H1 (cell line): ENCODE results near the gene FOSL1.
A peak's percentile ranks its signal among the peaks of the same experiment; 100 is the strongest.

Experiments used
- CREB1 ChIP-seq: IDR thresholded peaks from 2 replicates; pipeline ENCODE4 v1.6.1; 2012; ENCODE audit warnings: inconsistent platforms
- CTCF ChIP-seq, 3 experiments: IDR thresholded peaks; 1 replicate in 2 of 3; 2 replicates in 1 of 3; pipeline versions ENCODE4 v1.5.1 to v1.6.1; 2011; ENCODE audit warnings: low read length in 3 of 3, mild to moderate bottlenecking in 3 of 3, inconsistent platforms in 2 of 3, low read depth in 1 of 3, moderate library complexity in 1 of 3; ENCODE audit not compliant: insufficient read depth in 1 of 3; ENCODE audit errors: control extremely low read depth in 1 of 3
- EP300 ChIP-seq, 2 experiments: IDR thresholded peaks; 1 replicate in 1 of 2; 2 replicates in 1 of 2; pipeline ENCODE4 v1.6.1; 2011 to 2012; ENCODE audit warnings: low read depth in 2 of 2, low read length in 2 of 2, mild to moderate bottlenecking in 2 of 2, borderline replicate concordance in 1 of 2, inconsistent platforms in 1 of 2, moderate library complexity in 1 of 2
- GTF2F1 ChIP-seq: IDR thresholded peaks from 2 replicates; pipeline ENCODE4 v1.6.1; 2012; ENCODE audit warnings: low read depth, low read length, improper control_type of control experiment, borderline replicate concordance
- JUN ChIP-seq: IDR thresholded peaks from 2 replicates; pipeline ENCODE4 v1.6.1; 2011; ENCODE audit warnings: low read depth, mild to moderate bottlenecking, improper control_type of control experiment, low read length
- PHF8 ChIP-seq: fragments of 200-600 bp; sonication (generic); conservative IDR thresholded peaks from 2 replicates; pipeline ENCODE4 v1.7.1; 2012; ENCODE audit warnings: low read depth, mild to moderate bottlenecking, inconsistent platforms, low read length, moderate library complexity
- POLR2A ChIP-seq, 2 experiments: IDR thresholded peaks; 1 replicate in 1 of 2; 2 replicates in 1 of 2; pipeline ENCODE4 v1.6.1; 2011; ENCODE audit warnings: low read depth in 2 of 2, low read length in 2 of 2, mild to moderate bottlenecking in 2 of 2; ENCODE audit errors: control extremely low read depth in 1 of 2
- YY1 ChIP-seq: IDR thresholded peaks from 2 replicates; pipeline ENCODE4 v1.6.1; 2011; ENCODE audit warnings: low read depth, mild to moderate bottlenecking, low read length

DNA sequence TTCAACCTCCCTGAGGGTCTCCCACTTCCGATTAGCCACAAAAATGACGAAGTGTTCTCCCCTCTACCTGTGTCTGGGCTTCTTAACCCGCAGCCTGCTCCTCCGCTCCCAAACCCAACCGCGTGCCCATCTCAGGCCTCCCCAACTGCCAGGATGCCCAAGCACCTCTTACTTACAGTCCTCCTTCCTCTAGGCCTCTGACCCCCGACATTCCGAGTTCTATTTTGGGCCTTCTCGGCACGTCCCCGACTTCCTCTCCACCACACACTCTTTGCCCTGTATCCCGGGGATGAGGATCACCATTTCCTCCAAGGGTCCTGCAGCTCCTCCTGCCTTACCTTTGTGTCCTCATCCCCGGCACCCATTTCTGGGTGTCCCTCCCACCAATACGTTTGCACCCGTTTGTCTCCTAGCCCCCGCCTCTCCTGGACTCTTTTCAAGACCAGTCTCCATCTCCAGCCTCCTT, 40.3 kb downstream of the FOSL1 start:
- TF ChIP-seq CTCF (IDR thresholded peaks at IDR 0.05; ENCODE audit: control extremely low read depth in 1 of 3, insufficient read depth in 1 of 3, low read depth in 1 of 3, low read length in 3 of 3) (no peak), POLR2A (IDR thresholded peaks at IDR 0.05; ENCODE audit: control extremely low read depth in 1 of 2, low read depth in 2 of 2, low read length in 2 of 2) (0 out of 3 replicates have a peak, but pooled peaks of 1 of the 2 experiments have one; percentile 66), EP300 (IDR thresholded peaks at IDR 0.05; ENCODE audit: borderline replicate concordance in 1 of 2, low read depth in 2 of 2, low read length in 2 of 2) (no peak), YY1 (no peak), JUN (no peak), PHF8 (no peak; the same call in none of the 2 replicates), CREB1 (no peak), GTF2F1 (no peak)
